B cell (primary cell): ENCODE measurements around the gene CNNM3. TPM values are rescaled to one million over a fixed set of nuclear protein-coding genes. Genes with fewer than 3 reads are reported as not detected.

ENCODE experiments used
- ATAC-seq: fragments of 200-7000 bp; cut with Tn5 transposase; one replicate; pipeline ENCODE4 v1.10.0; 2021; ENCODE audit warnings: low read depth, mild to moderate bottlenecking, moderate number of reproducible peaks, moderate library complexity
- CTCF ChIA-PET: fragments of 350-600 bp; sonication (Branson Sonifier 250); formaldehyde crosslinking; loops from one replicate; lab custom pipeline; 2021; ENCODE audit warnings: antibody characterized with exemption, inconsistent platforms; lab: Charles Lee
- POLR2A ChIA-PET: fragments of 350-600 bp; sonication (Branson Sonifier 250); formaldehyde crosslinking; loops from one replicate; lab custom pipeline; 2021; ENCODE audit warnings: antibody characterized with exemption; lab: Charles Lee
- DNase-seq: peaks from one replicate; pipeline ENCODE4 v3.0.0; 2013
- H2AFZ ChIP-seq: 2 replicates; pipeline ENCODE4 v1.6.1; 2012; ENCODE audit warnings: mild to moderate bottlenecking, low read depth, low read length; ENCODE audit not compliant: insufficient read depth, poor library complexity, severe bottlenecking
- H3K27ac ChIP-seq, 2 donors: 1 replicate in 1 of 2; 2 replicates in 1 of 2; pipeline ENCODE4 v1.5.1; 2012 to 2013; ENCODE audit warnings: low read length in 2 of 2, mild to moderate bottlenecking in 2 of 2, moderate library complexity in 1 of 2
- H3K27me3 ChIP-seq, 4 experiments: fragments of 200-600 bp in 1 of 4; sonication (generic) in 1 of 4; replicated peaks in 1 of 4; 1 replicate in 2 of 4; 2 replicates in 2 of 4; pipeline versions ENCODE4 v1.6.1 to v1.7.0; 2013 to 2016; ENCODE audit warnings: low read length in 3 of 4, mild to moderate bottlenecking in 2 of 4, mixed read lengths in 1 of 4, moderate library complexity in 1 of 4; ENCODE audit not compliant: insufficient read depth in 4 of 4, control insufficient read depth in 3 of 4; ENCODE audit errors: control extremely low read depth in 1 of 4
- H3K36me3 ChIP-seq, 2 experiments: replicated peaks in 1 of 2; 1 replicate in 1 of 2; 2 replicates in 1 of 2; pipeline versions ENCODE4 v1.6.1 to v1.7.1; 2013; ENCODE audit warnings: low read length in 1 of 2; ENCODE audit not compliant: insufficient read depth in 2 of 2, control insufficient read depth in 1 of 2; ENCODE audit errors: control extremely low read depth in 1 of 2, extremely low read depth in 1 of 2
- H3K4me1 ChIP-seq, 2 donors: fragments of 200-600 bp in 1 of 2; sonication (generic) in 1 of 2; 1 replicate in 1 of 2; 2 replicates in 1 of 2; pipeline versions ENCODE4 v1.5.1 to v1.6.1; 2013 to 2017; ENCODE audit warnings: low read length in 2 of 2; ENCODE audit not compliant: control insufficient read depth in 2 of 2, insufficient read depth in 2 of 2
- H3K4me2 ChIP-seq: replicated peaks from 2 replicates; pipeline ENCODE3; 2012; ENCODE audit warnings: mild to moderate bottlenecking, low read depth, low read length; ENCODE audit not compliant: poor library complexity, severe bottlenecking
- H3K4me3 ChIP-seq, 5 experiments: fragments of 200-600 bp in 1 of 5; sonication (generic) in 1 of 5; 1 replicate in 3 of 5; 2 replicates in 2 of 5; pipeline versions ENCODE4 v1.5.1 to v1.7.0; 2011 to 2016; ENCODE audit warnings: low read length in 4 of 5, mild to moderate bottlenecking in 4 of 5, low read depth in 2 of 5, control low read depth in 1 of 5, moderate library complexity in 1 of 5; ENCODE audit not compliant: insufficient read depth in 1 of 5; ENCODE audit errors: control extremely low read depth in 1 of 5, extremely low read depth in 1 of 5
- H3K79me2 ChIP-seq: fragments of 200-600 bp; sonication (generic); one replicate; pipeline ENCODE4 v1.6.0; 2016; ENCODE audit warnings: low read length; ENCODE audit not compliant: control insufficient read depth, insufficient read depth
- H3K9ac ChIP-seq: fragments of 200-600 bp; sonication (generic); 2 replicates; pipeline ENCODE4 v1.6.1; 2017; ENCODE audit warnings: mild to moderate bottlenecking, low read length, moderate library complexity
- H3K9me3 ChIP-seq, 3 donors: one replicate each; pipeline versions ENCODE4 v1.6.1 to v1.7.1; 2013; ENCODE audit warnings: low read length in 2 of 3; ENCODE audit not compliant: control insufficient read depth in 2 of 3, insufficient read depth in 1 of 3; ENCODE audit errors: control extremely low read depth in 1 of 3
- H4K20me1 ChIP-seq: 2 replicates; pipeline ENCODE4 v1.6.0; 2012; ENCODE audit warnings: mild to moderate bottlenecking, low read length; ENCODE audit not compliant: insufficient read depth, control insufficient read depth, poor library complexity, severe bottlenecking
- H3K27ac Mint-ChIP-seq: one replicate; pipeline ENCODE4 v1.8.0; 2021; ENCODE audit warnings: mixed read lengths
- H3K27me3 Mint-ChIP-seq: one replicate; pipeline ENCODE4 v1.8.0; 2021; ENCODE audit warnings: mixed read lengths
- H3K4me1 Mint-ChIP-seq: one replicate; pipeline ENCODE4 v1.8.0; 2021; ENCODE audit warnings: mixed read lengths
- H3K4me3 Mint-ChIP-seq: one replicate; pipeline ENCODE4 v1.8.0; 2021; ENCODE audit warnings: mixed read lengths
- H3K9me3 Mint-ChIP-seq: one replicate; pipeline ENCODE4 v1.8.0; 2022; ENCODE audit warnings: mixed read lengths; ENCODE audit not compliant: insufficient read depth
- EZH2 ChIP-seq: IDR thresholded peaks from 2 replicates; pipeline ENCODE4 v1.6.1; 2012; ENCODE audit warnings: borderline replicate concordance, low read depth, mild to moderate bottlenecking, moderate library complexity, low read length; ENCODE audit not compliant: insufficient read depth, poor library complexity, severe bottlenecking
- WGBS: methylation state at CpG from one replicate; pipeline ENCODE4 v1.1.5; 2013; ENCODE audit warnings: missing lambda C conversion rate; ENCODE audit not compliant: insufficient coverage; 5-methylcytosine and 5-hydroxymethylcytosine counted together
- intact Hi-C: fragments of 100-400 bp; cut with micrococcal nuclease; formaldehyde crosslinking; loops from one replicate; pipeline ENCODE4 v1.10.0; 2022
- polyA plus RNA-seq: library from polyadenylated mRNA; depleted of rRNA; stranded (reverse); fragments of >200 nt; gene quantifications from 2 replicates; pipeline ENCODE4 v1.2.3, GENCODE V29; 2012
- small RNA-seq: library from RNA; depleted of rRNA; stranded (forward); fragments of <200 nt; gene quantifications from one replicate; pipeline ENCODE3, GENCODE V24; 2012; ENCODE audit warnings: low replicate concordance, low read depth; ENCODE audit not compliant: insufficient read length
- total RNA-seq, 2 donors: library from RNA; stranded (reverse); fragments of 120-200 nt in 1 of 2; gene quantifications; 1 replicate in 1 of 2; 2 replicates in 1 of 2; pipeline versions ENCODE4 v1.2.3 to v1.2.4, GENCODE V29; 2013 to 2022
- TF ChIP-seq, protein P1 (sequence below): fragments of 200-600 bp; IDR thresholded peaks from one replicate; pipeline ENCODE4 v1.8.0; 2022; ENCODE audit warnings: antibody characterized with exemption, mild to moderate bottlenecking

Gene CNNM3
- total and polyA plus RNA-seq, 2 donors (not counting 1 experiment from before 2014, with no cell fraction given) = 28.8 to 54.7 TPM

DNA sequence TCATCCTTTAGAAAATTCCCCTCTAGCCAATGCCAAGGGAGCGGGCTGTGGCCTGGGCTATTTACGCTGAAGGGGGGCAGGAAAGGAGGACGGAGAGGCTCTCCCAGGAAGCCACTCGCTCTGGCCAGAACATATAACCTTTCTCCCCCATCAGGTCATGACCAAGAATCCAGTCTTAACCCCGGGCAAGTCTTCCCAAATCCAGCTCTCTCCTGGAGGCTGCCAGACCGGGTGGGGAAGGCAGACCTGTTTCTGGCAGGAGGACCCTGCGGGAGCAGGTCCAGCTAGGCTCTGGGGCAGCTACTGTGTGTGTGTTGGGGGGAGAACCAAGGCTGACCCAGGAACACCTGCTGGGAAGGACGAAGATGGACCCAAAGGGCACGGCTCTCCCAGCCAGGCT is 67.2 kb downstream of the CNNM3 start:
- Histone ChIP-seq H3K4me3 (no peak overlapping the region), H3K79me2 (no peaks in the 10 kb centered on the region), H3K9ac (no peak overlapping the region), H3K9me3 (no peaks in the 10 kb centered on the region), H3K4me2 (no peak overlapping the region), H3K27me3 (peaks cover 0 to 10% (median 0%) of the 10 kb centered on the region in 4 experiments), H4K20me1 (no peaks in the 10 kb centered on the region), H3K27ac (no peak overlapping the region), H3K4me1 (peaks cover 9 to 12% of the 10 kb centered on the region in 2 donors), H2AFZ (no peak overlapping the region), H3K36me3 (no peaks in the 10 kb centered on the region)
- Mint-ChIP-seq H3K9me3 (no peaks in the 10 kb centered on the region), H3K4me1 (peaks cover 11% of the 10 kb centered on the region), H3K27ac (no peak overlapping the region), H3K4me3 (no peak overlapping the region), H3K27me3 (peaks cover 4% of the 10 kb centered on the region)
- POLR2A ChIA-PET = no interaction called here
- TF ChIP-seq, protein P1, sequence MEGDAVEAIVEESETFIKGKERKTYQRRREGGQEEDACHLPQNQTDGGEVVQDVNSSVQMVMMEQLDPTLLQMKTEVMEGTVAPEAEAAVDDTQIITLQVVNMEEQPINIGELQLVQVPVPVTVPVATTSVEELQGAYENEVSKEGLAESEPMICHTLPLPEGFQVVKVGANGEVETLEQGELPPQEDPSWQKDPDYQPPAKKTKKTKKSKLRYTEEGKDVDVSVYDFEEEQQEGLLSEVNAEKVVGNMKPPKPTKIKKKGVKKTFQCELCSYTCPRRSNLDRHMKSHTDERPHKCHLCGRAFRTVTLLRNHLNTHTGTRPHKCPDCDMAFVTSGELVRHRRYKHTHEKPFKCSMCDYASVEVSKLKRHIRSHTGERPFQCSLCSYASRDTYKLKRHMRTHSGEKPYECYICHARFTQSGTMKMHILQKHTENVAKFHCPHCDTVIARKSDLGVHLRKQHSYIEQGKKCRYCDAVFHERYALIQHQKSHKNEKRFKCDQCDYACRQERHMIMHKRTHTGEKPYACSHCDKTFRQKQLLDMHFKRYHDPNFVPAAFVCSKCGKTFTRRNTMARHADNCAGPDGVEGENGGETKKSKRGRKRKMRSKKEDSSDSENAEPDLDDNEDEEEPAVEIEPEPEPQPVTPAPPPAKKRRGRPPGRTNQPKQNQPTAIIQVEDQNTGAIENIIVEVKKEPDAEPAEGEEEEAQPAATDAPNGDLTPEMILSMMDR = no peak
- no peak for TF ChIP-seq EZH2
- ATAC-seq = no peak
- WGBS = 91% methylated on average over 5 of the region's 9 CpGs
- intact Hi-C loops = no loop called here
- DNase-seq = no peak
- CTCF ChIA-PET = no interaction called here

Small RNAs within 50 kb of the gene (small RNA-seq; reads per million reads assigned to genes)
- gene MIR3127 = not detected

Other genes starting within 250 kb of the CNNM3 start
- 55.4 and 56.9 TPM in 2 replicates for gene KANSL3, start 178.0 kb upstream of the CNNM3 start, total RNA-seq
- gene KANSL3, start 178.0 kb upstream of the CNNM3 start, polyA plus RNA-seq = 22.2 and 24.3 TPM in 2 replicates
- gene FER1L5, start 173.5 kb upstream of the CNNM3 start, total RNA-seq = not detected in 2 replicates
- not detected in 2 replicates for gene FER1L5, start 173.5 kb upstream of the CNNM3 start, polyA plus RNA-seq
- gene LMAN2L, start 76.2 kb upstream of the CNNM3 start, total RNA-seq = 10.7 TPM in 2 replicates
- 5.6 and 5.7 TPM in 2 replicates for gene LMAN2L, start 76.2 kb upstream of the CNNM3 start, polyA plus RNA-seq
- 24.0 and 25.6 TPM in 2 replicates for gene CNNM4, start 55.4 kb upstream of the CNNM3 start, total RNA-seq
- 13.0 and 15.1 TPM in 2 replicates for gene CNNM4, start 55.4 kb upstream of the CNNM3 start, polyA plus RNA-seq
- 9.8 and 11.3 TPM in 2 replicates for gene ANKRD23, start 27.8 kb downstream of the CNNM3 start, total RNA-seq
- gene ANKRD23, start 27.8 kb downstream of the CNNM3 start, polyA plus RNA-seq = 7.3 and 8.8 TPM in 2 replicates
- 14.8 and 16.8 TPM in 2 replicates for gene ANKRD39, start 41.7 kb downstream of the CNNM3 start, total RNA-seq
- 12.8 and 19.3 TPM in 2 replicates for gene ANKRD39, start 41.7 kb downstream of the CNNM3 start, polyA plus RNA-seq
- 0.68 and 0.94 TPM in 2 replicates for gene SEMA4C, start 53.8 kb downstream of the CNNM3 start, total RNA-seq
- gene SEMA4C, start 53.8 kb downstream of the CNNM3 start, polyA plus RNA-seq = 0.28 and 3.2 TPM in 2 replicates
- not detected in 2 replicates for gene FAM178B, start 170.3 kb downstream of the CNNM3 start, total RNA-seq
- gene FAM178B, start 170.3 kb downstream of the CNNM3 start, polyA plus RNA-seq = not detected in 2 replicates